ENCODE data around the gene CXADR. TPM values are rescaled to one million over a fixed set of nuclear protein-coding genes. Genes with fewer than 3 reads are reported as not detected.
A peak's percentile ranks its signal among the peaks of the same experiment; 100 is the strongest.

Gene CXADR
- total RNA-seq, 1 experiment from 2014 or later: 2.1 TPM

DNA sequence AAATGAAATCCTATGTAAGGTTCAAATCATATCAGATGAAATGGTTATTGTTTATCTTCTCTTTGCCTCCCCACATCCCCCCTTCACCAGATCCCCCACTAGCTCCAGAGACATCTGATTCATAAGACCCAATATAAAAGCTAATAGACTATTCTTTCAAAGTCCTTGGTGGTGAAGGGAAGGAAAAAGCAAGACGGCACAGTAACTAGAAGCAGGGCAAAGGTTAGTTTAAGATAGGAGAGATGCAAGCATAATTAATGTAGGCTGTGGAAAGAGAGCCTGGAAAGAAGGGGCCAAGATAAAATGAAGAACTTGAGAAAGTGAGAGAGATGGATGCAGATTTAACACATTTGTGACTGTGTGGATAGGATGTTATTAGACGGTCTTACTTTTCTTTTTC, 66.0 kb downstream of the CXADR start:
- no peaks in the 10 kb centered on the region for H3K36me3 ChIP-seq
- no peaks in the 10 kb centered on the region for H3K27me3 ChIP-seq
- no peaks in the 10 kb centered on the region for H3K9me3 ChIP-seq (replicated peaks)
- no peaks in the 10 kb centered on the region for H3K4me1 ChIP-seq
- no peak overlapping the region for H3K4me3 ChIP-seq
- DNase-seq: no peak
- no peak overlapping the region for H3K27ac ChIP-seq

DNA sequence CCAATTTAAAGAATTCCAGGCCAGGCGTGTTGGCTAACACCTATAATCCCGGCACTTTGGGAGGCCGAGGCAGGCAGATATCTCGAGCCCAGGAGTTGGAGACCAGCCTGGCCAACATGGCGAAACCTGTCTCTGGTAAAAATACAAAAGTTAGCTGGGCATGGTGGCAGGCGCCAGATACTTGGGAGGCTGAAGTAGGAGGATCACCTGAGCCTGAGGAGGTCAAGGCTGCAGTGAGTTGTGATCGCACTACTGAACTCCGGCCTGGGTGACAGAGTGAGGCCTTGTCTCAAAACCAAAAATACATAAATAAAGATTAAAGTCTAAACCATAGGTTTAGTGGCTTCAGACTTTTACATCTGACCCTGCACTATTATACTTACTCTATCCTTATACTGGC, 67.5 kb downstream of the CXADR start:
- no peaks in the 10 kb centered on the region for H3K9me3 ChIP-seq (replicated peaks)

GRCh38 chr21:17583898-17584297, 71.1 kb downstream of the CXADR start:
- Histone ChIP-seq H3K4me1 (no peaks in the 10 kb centered on the region), H3K4me3 (no peak overlapping the region), H3K27me3 (no peaks in the 10 kb centered on the region), H3K36me3 (no peaks in the 10 kb centered on the region), H3K9me3 (replicated peaks) (no peaks in the 10 kb centered on the region), H3K27ac (no peak overlapping the region)
- no peak for DNase-seq

More for the DNA sequence above, 67.5 kb downstream of the CXADR start:
- no peak overlapping the region for H3K27ac ChIP-seq
- H3K27me3 ChIP-seq: no peaks in the 10 kb centered on the region
- H3K4me3 ChIP-seq: no peak overlapping the region
- no peaks in the 10 kb centered on the region for H3K36me3 ChIP-seq
- no peak for DNase-seq
- H3K4me1 ChIP-seq: no peaks in the 10 kb centered on the region

- DNase-seq: peak; percentile 5 to 70
- H3K4me1 ChIP-seq: no peaks in the 10 kb centered on the region
Measured at GRCh38 chr21:17585875-17586450, 73.1 kb downstream of the CXADR start.

DNA sequence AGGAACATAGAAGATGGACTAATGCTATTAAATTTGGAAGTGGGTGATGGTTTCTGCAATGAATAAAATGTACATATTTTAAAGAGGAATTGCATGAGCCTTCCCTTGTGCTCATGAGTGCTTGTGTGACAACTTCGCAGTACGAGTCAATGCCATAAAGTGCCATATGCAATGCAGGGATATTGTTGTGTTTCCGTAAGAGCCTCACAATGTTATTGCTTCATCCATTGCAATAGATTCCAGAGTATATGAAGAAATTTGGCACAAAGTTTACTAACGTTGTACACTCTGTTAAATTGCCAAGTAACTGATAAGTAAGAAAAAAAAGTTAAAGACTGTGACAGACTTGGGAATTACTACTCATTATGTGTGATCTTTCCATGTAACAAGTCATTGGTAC, 77.6 kb downstream of the CXADR start:
- Histone ChIP-seq H3K4me3 (no peak overlapping the region), H3K27ac (no peak overlapping the region), H3K27me3 (no peaks in the 10 kb centered on the region), H3K9me3 (replicated peaks) (no peaks in the 10 kb centered on the region), H3K36me3 (peaks cover 52% of the 10 kb centered on the region), H3K4me1 (no peaks in the 10 kb centered on the region)
- no peak for DNase-seq

More at GRCh38 chr21:17585875-17586450, 73.1 kb downstream of the CXADR start:
- no peak overlapping the region for H3K27ac ChIP-seq
- peaks cover 9% of the 10 kb centered on the region for H3K36me3 ChIP-seq
- H3K9me3 ChIP-seq (replicated peaks): no peaks in the 10 kb centered on the region
- H3K4me3 ChIP-seq: no peak overlapping the region
- H3K27me3 ChIP-seq: no peaks in the 10 kb centered on the region

DNA sequence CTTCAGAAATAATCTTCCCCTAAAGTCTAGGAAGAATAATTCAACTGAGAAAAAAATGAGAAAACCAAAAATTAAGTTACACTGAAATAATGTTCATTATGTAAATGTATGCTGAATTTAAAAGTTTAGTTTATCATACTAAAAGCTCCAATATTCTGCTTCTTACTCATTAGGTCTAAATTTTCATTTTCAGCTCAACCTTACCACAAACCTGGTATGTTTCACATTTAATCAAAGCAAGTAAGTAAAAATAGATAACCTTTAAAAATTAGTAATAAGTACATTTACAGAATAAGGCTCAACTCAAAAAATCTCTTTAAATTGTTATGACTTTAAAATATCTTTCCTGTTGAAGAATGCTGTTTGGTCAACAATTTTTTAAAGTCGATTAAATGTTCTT, 84.8 kb downstream of the CXADR start:
- Histone ChIP-seq H3K4me3 (no peak overlapping the region), H3K4me1 (no peaks in the 10 kb centered on the region), H3K27me3 (no peaks in the 10 kb centered on the region), H3K9me3 (replicated peaks) (no peaks in the 10 kb centered on the region), H3K36me3 (peaks cover 94% of the 10 kb centered on the region), H3K27ac (no peak overlapping the region)
- DNase-seq: no peak

DNA sequence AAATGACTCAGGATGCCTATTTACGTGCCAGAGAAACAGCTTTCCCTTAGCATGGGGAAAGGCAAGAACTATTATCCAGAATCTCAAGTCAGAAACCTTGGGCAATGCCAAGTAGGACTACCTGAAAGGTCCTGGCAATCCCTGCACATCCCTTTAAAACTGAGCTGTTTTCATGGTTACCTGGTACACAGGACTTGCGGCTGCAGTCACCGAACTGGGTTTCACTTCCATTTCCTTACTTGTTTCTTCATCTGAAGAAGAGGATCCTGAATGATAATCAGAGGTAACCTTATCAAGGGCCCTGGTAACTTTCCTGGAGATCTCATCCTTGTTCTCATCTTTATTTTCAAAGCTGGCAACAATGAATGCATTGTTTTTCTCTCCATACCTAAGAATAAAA, 85.6 kb downstream of the CXADR start:
- no peak overlapping the region for H3K4me3 ChIP-seq
- peaks cover 94% of the 10 kb centered on the region for H3K36me3 ChIP-seq
- no peaks in the 10 kb centered on the region for H3K9me3 ChIP-seq (replicated peaks)
- H3K27ac ChIP-seq: no peak overlapping the region
- no peak for DNase-seq
- H3K27me3 ChIP-seq: no peaks in the 10 kb centered on the region
- peaks cover 5% of the 10 kb centered on the region for H3K4me1 ChIP-seq

- no peak overlapping the region for H3K27ac ChIP-seq
- H3K27me3 ChIP-seq: no peaks in the 10 kb centered on the region
- H3K4me1 ChIP-seq: peaks cover 9% of the 10 kb centered on the region
- no peak overlapping the region for H3K4me3 ChIP-seq
- peak in 1 of 2 experiments; percentile 20 for DNase-seq
- H3K9me3 ChIP-seq (replicated peaks): no peaks in the 10 kb centered on the region
- H3K36me3 ChIP-seq: peaks cover 94% of the 10 kb centered on the region
Measured at GRCh38 chr21:17602874-17603273, 90.0 kb downstream of the CXADR start.

DNA sequence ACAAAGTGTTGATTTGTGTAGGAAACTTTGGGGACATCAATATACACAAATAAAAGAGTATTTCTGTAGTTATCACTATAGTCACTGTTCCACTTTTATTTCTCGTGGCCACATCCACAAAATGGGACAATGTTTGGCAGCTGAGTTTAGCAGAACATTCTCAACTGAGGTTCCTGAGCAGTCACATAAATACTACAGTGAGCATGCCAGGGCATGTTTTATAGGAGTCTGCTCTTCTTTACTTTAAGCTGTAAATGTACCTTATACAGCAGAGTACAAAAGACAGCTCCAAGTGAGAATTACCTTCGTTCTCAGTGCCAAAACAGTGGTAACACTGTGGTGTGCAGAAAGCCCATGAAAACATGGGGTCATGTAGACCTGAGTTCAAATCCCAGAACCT, 94.8 kb downstream of the CXADR start:
- peaks cover 9% of the 10 kb centered on the region for H3K4me1 ChIP-seq
- H3K27ac ChIP-seq: no peak overlapping the region
- no peak for DNase-seq
- H3K27me3 ChIP-seq: no peaks in the 10 kb centered on the region
- peaks cover 66% of the 10 kb centered on the region for H3K36me3 ChIP-seq
- no peaks in the 10 kb centered on the region for H3K9me3 ChIP-seq (replicated peaks)
- H3K4me3 ChIP-seq: no peak overlapping the region

DNA sequence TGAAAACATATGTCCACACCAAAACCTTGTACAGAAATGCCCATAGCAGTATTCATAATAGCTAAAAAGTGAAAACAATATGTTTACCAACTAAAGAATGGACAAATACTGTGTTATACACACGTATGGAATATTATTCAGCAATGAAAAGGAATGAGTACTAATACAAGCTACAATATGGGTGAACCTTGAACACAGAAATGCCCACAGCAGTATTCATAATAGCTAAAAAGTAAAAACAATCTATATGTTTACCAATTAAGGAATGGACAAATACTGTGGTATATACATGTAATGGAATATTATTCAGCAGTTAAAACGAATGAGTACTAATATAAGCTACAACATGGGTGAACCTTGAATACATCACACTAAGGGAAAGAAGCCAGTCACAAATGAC, 96.8 kb downstream of the CXADR start:
- no peak overlapping the region for H3K27ac ChIP-seq

GRCh38 chr21:17610911-17611310, 98.1 kb downstream of the CXADR start:
- H3K27ac ChIP-seq: peak overlapping the region; percentile 75
- DNase-seq: peak in 1 of 2 experiments; percentile 28
- no peaks in the 10 kb centered on the region for H3K27me3 ChIP-seq
- H3K9me3 ChIP-seq (replicated peaks): no peaks in the 10 kb centered on the region
- H3K4me1 ChIP-seq: no peaks in the 10 kb centered on the region
- H3K4me3 ChIP-seq: peak overlapping the region; percentile 83
- peaks cover 34% of the 10 kb centered on the region for H3K36me3 ChIP-seq

More for the DNA sequence above, 96.8 kb downstream of the CXADR start:
- peaks cover 46% of the 10 kb centered on the region for H3K36me3 ChIP-seq
- no peak overlapping the region for H3K4me3 ChIP-seq
- no peaks in the 10 kb centered on the region for H3K4me1 ChIP-seq
- DNase-seq: no peak
- H3K27me3 ChIP-seq: no peaks in the 10 kb centered on the region
- H3K9me3 ChIP-seq (replicated peaks): no peaks in the 10 kb centered on the region

- Histone ChIP-seq H3K9me3 (replicated peaks) (no peaks in the 10 kb centered on the region), H3K27ac (peak overlapping the region; percentile 75), H3K4me1 (no peaks in the 10 kb centered on the region), H3K36me3 (peaks cover 28% of the 10 kb centered on the region), H3K27me3 (no peaks in the 10 kb centered on the region), H3K4me3 (peak overlapping the region; percentile 83)
- peak; percentile 76 to 84 for DNase-seq
Measured at GRCh38 chr21:17611414-17612022, 98.7 kb downstream of the CXADR start.

DNA sequence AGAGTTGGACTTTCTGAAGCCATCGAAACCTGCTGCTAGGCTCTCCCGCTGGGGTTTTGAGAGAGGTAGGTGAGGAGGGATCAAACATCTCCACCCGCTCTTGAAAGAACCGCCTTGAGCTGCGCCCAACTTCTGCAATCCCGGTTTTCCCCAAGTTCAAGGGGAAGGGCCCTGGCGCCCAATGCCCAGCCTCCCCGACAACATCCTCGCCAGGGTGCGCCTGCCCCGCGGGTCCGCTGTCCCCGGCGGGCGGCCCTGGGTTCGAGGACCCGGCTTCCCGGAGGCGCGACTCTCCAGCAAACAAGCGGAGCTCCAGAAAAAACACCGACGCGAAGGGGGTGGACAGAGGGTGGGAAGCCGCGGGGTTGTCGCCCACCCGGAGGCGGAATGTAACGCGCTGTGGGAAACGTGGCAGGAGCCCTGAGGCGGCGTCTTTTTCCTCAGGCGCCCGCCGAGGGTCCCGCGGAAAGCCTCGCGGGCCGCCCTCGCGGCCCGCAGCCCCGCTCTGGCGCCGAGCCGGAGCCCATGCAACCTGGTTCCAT, 99.3 kb downstream of the CXADR start:
- Histone ChIP-seq H3K4me1 (no peaks in the 10 kb centered on the region), H3K4me3 (peak overlapping the region; percentile 83), H3K27ac (peak overlapping the region; percentile 75), H3K27me3 (no peaks in the 10 kb centered on the region), H3K36me3 (peaks cover 24% of the 10 kb centered on the region), H3K9me3 (replicated peaks) (no peaks in the 10 kb centered on the region)
- peak; percentile 29 to 46 for DNase-seq

- no peaks in the 10 kb centered on the region for H3K4me1 ChIP-seq
- peak within 1 kb of the TSS; percentile 83 for H3K4me3 ChIP-seq
- peak within 1 kb of the TSS; percentile 75 for H3K27ac ChIP-seq
- H3K27me3 ChIP-seq: no peaks in the 10 kb centered on the region
- DNase-seq: peak; percentile 74 to 84
- no peaks in the 10 kb centered on the region for H3K9me3 ChIP-seq (replicated peaks)
- peaks cover 18% of the 10 kb centered on the region for H3K36me3 ChIP-seq
Measured at GRCh38 chr21:17612565-17613241, 99.9 kb downstream of the CXADR start, which contains the start of gene BTG3. Gene BTG3 (minus strand): TSS chr21:17612901. CDS start chr21:17609144, 3,757 bp downstream.

DNA sequence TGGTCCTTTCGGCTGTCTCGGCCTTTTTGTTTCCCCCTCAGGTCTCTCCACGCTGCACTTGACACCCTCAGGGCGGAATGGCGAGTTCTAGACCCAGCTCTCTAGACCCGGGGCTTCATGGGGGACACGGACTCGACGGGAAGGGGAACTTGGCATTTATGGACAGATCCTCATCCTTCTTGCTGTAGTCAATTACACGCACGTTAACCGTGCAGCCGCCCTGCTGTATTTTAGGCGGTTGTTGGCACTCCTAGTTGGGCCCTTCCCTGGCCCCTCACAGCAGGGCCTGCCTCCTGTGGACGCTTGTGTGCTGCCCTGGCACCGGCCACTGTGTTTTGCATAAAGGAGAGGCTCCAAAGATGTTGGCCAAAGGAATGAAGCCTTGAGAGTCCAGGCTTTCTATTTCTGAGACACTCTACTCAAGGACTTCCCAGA, 100.4 kb downstream of the CXADR start:
- H3K27ac ChIP-seq: no peak overlapping the region
- H3K27me3 ChIP-seq: no peaks in the 10 kb centered on the region
- no peaks in the 10 kb centered on the region for H3K9me3 ChIP-seq (replicated peaks)
- DNase-seq: peak in 1 of 2 experiments; percentile 28
- peak overlapping the region; percentile 83 for H3K4me3 ChIP-seq
- peaks cover 15% of the 10 kb centered on the region for H3K36me3 ChIP-seq
- H3K4me1 ChIP-seq: no peaks in the 10 kb centered on the region

Data from SJCRH30 (cell line).